GOT3 (cell line): ENCODE results near the gene INTS7.

ENCODE experiments used
- DNase-seq: peaks from one replicate; lab custom pipeline; 2025; ENCODE audit warnings: mixed read lengths; lab: John Stamatoyannopoulos, UW

The INTS7 gene

DNA sequence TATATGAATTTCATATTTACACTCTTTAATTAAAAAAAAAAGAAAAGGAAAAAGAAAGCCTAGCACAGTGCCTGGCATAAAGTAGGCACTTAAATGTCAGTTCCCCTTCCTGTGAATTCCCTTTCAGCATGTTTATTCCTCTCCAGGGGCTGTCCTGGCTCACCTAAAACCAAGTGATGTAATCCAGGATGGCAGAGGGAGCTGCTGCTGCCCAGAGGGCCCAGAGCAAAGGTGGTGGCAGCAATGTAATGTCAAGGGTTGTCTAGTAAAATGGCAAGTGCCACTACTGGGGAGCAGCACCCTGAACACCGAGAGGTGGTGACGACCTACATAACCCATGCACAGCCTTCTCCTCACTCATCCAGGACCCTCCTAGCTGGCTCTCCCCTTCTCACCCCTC is 126.4 kb downstream of the INTS7 start:
- DNase-seq, result no peak

DNA sequence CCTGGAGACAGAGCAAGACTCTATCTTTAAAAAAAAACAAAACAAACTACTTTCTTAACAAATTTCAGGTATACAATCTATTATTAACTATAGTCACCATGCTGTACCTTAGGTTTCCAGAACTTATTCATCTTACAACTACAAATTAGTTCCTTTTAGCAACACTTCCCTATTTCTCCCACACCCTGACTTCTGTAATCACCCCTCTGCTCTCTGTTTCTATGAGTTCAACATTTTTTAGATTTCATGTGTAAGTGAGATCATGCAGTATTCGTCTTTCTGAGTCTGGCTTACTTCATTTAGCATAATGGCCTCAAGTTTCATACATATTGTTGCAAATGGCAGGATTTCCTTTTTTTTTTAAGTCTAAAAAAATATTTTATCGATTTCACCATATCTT is 126.9 kb downstream of the INTS7 start:
- no peak for DNase-seq

GRCh38 chr1:211903490-211904245 is 131.7 kb downstream of the INTS7 start:
- DNase-seq, result no peak

- DNase-seq, result no peak
These were observed 132.6 kb downstream of the INTS7 start for GRCh38 chr1:211902624-211903291.

DNA sequence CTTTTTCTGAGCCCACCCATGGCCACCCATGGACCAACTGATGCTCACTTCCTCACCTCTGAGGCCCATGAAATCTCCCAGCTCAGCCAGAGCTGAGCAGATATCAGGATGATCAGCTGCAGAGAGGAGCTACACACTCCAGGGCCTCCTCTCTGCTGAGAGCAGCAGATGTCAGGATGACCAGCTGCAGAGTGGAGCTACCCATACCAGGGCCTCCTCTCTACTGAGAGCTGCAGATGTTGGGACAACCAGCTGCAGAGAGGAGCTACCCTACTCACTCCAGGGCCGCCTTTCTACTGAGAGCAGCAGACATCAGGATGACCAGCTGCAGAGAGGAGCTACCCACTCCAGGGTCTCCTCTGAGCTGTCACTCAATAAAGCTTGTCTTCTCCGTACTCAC is 133.4 kb downstream of the INTS7 start:
- DNase-seq, result no peak

GRCh38 chr1:211900441-211900840 is 134.9 kb downstream of the INTS7 start:
- no peak for DNase-seq

DNA sequence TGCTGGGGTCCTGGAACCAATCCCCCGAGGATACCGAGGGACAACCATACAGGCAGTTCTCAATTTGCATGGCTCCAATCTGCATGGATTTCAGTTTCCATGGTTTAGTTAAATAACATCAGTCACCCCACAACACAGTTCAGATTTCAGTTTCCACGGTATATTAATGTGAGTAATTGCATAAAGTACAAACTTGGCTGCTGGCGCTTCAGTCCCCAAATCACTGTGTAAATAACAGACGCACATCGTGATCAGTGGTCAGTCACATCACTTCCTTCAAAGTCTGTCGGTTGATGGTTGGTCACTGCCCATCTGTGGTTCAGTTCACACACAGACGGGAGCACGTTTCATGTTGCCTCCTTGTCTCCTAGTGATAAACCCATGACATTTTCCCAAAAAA is 138.4 kb downstream of the INTS7 start:
- no peak for DNase-seq

DNA sequence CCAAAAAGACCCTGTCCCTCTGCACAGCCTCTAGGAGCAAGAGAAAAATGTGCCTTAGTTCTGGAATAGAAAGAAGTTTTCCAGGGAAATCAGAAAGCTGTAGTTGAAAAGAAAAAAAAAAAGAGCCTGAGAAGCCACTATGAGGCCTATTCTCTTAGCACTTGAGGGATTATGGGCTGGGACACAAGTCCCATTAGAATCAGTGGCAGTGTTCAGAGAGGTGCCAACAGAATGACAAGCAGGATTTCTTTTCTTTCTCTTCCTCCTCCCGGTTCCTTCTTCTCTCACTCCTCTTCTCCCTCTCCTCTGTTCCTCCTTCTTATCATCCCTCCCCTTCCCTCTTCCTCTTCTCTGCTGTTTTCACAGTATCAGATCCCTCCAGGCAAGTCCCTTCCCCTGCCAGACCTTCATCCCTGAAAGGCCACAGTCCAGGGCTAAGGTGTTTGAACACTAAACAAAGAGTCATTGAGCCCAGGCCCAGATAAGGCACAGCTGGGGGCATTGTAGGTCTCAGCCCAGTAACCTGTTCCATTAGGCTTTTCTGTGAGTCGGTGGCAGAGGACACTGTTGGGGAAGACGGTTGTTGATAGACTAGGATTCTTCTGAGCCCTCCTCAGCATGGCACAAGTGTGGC is 140.1 kb downstream of the INTS7 start:
- no peak for DNase-seq

DNA sequence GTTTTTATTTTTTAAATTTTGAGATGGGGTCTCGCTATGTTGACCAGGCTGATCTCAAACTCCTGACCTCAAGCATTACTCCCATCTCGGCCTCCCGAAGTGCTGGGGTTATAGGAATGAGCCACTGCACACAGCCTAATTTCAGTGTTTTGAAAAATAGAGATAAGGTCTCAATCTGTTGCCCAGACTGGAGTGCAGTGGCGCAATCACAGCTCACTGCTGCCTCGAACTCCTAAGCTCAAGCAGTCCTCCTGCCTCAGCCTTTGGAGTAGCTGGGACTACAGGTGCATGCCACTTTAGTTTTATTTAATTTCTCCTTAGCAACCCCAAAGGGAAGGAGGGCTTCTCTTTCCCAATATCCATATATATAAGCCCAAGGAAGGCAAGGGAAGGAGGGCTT is 141.0 kb downstream of the INTS7 start:
- no peak for DNase-seq

DNA sequence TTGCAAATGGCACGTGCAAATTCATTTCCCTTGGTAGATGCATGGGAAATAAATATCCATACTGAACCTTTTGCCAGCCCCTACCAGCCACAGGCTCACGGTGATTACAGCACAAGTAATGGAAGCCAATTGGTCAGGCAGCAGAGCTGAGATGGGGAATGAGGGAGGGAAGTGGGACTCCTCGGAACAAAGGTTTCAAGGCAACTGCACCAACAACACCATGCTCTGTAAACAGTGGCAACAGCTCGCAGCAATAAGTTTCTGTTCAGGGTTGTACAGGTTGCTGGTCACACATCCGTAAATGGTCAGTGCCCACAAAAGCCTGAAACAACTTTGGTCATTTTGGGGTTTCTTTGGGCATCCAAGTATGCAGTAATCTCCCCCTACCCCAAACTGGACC is 142.1 kb downstream of the INTS7 start:
- no peak for DNase-seq

DNA sequence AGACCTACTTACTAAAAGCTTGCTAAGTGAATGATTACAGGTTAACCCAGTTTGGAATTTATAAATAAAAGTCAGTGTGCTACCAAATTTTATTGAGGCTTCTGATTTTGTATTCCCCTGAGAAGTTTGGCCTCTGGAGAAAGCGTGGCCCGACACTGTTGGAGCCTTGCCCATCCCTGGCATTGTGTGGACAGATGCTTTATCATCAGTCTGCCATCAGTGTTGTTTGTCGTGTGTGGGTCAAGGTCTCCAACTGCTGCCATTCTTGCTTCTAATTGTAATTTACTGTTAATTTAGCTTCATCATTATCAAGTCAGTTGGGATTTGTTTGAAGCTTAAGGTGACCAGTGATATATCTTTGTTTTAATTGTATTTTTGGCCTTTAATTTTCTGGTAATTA is 142.8 kb downstream of the INTS7 start:
- no peak for DNase-seq

- no peak for DNase-seq
These were observed 143.6 kb downstream of the INTS7 start for GRCh38 chr1:211891708-211892107.
